Neural progenitor cell (in vitro differentiated cells): ENCODE results near the gene THRAP3.

Experiments
- EZH2 ChIP-seq: fragments of 200-600 bp; sonication (generic); IDR thresholded peaks from 2 replicates; pipeline ENCODE4 v1.6.1; 2017; ENCODE audit warnings: antibody characterized with exemption, mild to moderate bottlenecking, moderate library complexity
- EZH2phosphoT487 ChIP-seq: fragments of 200-600 bp; sonication (generic); IDR thresholded peaks from 2 replicates; pipeline ENCODE4 v1.6.1; 2017; ENCODE audit warnings: antibody characterized with exemption
- TF ChIP-seq, protein P1 (sequence below): fragments of 200-600 bp; sonication (generic); IDR thresholded peaks from 2 replicates; pipeline ENCODE4 v1.5.1; 2017; ENCODE audit warnings: antibody characterized with exemption, mild to moderate bottlenecking

DNA sequence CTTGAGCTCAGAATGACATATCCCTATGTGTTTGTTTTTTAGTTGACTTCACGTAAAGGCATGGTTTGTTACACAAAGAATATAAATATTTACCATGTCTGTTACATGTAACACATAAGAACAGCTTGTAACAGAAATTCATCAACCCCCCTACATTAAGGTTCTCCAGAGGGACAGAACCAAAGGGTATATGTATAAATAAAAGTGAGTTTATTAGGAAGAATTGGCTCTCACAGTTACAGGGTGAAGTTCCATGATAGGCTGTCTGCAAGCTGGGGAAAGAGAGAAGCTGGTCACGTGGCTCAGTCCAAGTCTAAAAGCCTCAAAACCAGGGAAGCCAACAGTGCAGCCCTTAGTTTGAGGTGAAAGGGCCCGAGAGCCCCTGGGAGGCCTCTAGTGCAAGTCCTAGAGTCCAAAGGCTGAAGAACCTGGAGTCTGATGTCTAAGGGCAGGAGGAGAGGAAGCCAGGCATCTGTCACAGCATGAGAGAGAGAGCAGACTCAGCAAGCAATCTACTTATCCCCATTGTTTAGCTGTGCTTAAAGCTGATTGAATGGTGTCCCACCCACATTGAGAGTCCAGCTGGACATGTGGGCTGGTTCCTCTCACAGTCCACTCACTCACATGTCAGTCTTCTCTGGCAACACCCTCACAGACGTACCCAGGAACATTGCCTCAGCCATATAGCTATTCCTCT lies 15.8 kb downstream of the THRAP3 start:
- TF ChIP-seq EZH2 (no peak), EZH2phosphoT487 (no peak)
- TF ChIP-seq, protein P1, sequence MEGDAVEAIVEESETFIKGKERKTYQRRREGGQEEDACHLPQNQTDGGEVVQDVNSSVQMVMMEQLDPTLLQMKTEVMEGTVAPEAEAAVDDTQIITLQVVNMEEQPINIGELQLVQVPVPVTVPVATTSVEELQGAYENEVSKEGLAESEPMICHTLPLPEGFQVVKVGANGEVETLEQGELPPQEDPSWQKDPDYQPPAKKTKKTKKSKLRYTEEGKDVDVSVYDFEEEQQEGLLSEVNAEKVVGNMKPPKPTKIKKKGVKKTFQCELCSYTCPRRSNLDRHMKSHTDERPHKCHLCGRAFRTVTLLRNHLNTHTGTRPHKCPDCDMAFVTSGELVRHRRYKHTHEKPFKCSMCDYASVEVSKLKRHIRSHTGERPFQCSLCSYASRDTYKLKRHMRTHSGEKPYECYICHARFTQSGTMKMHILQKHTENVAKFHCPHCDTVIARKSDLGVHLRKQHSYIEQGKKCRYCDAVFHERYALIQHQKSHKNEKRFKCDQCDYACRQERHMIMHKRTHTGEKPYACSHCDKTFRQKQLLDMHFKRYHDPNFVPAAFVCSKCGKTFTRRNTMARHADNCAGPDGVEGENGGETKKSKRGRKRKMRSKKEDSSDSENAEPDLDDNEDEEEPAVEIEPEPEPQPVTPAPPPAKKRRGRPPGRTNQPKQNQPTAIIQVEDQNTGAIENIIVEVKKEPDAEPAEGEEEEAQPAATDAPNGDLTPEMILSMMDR = no peak
